Osteoblast (primary cell): ENCODE results near the gene YIF1B. TPM values are rescaled to one million over a fixed set of nuclear protein-coding genes. Genes with fewer than 3 reads are reported as not detected.
"Not testable (repeated sequence)": the region's sequence is repeated elsewhere in the genome, so short reads cannot be mapped to it uniquely, and the experiment has no call there.

Experiments
- DNase-seq: peaks from one replicate; pipeline ENCODE4 v3.0.0; 2011; ENCODE audit warnings: low spot score, mixed read lengths; ENCODE audit not compliant: insufficient read length; ENCODE audit errors: missing footprints
- H2AFZ ChIP-seq: 2 replicates; pipeline ENCODE4 v1.6.0; 2011; ENCODE audit warnings: mild to moderate bottlenecking, low read length
- H3K27ac ChIP-seq: 2 replicates; pipeline ENCODE4 v1.5.1; 2011; ENCODE audit warnings: mild to moderate bottlenecking, low read depth, low read length, moderate library complexity
- H3K27me3 ChIP-seq: 2 replicates; pipeline ENCODE4 v1.6.0; 2012; ENCODE audit warnings: mild to moderate bottlenecking, control low read depth, inconsistent platforms, low read length, moderate library complexity; ENCODE audit not compliant: insufficient read depth
- H3K36me3 ChIP-seq: 2 replicates; pipeline ENCODE4 v1.5.1; 2011; ENCODE audit warnings: mild to moderate bottlenecking, low read length, control low read depth, moderate library complexity; ENCODE audit not compliant: insufficient read depth
- H3K4me1 ChIP-seq: 2 replicates; pipeline ENCODE4 v1.5.1; 2011; ENCODE audit warnings: mild to moderate bottlenecking, low read length, control low read depth, moderate library complexity; ENCODE audit not compliant: insufficient read depth
- H3K4me2 ChIP-seq: 2 replicates; pipeline ENCODE4 v1.6.0; 2011; ENCODE audit warnings: mild to moderate bottlenecking, low read length; ENCODE audit not compliant: insufficient read depth
- H3K4me3 ChIP-seq: fragments of 200-600 bp; sonication (generic); 3 replicates; pipeline ENCODE4 v1.5.1; 2012; ENCODE audit warnings: mild to moderate bottlenecking, low read length, inconsistent platforms; ENCODE audit not compliant: insufficient read depth
- H3K79me2 ChIP-seq: 2 replicates; pipeline ENCODE4 v1.6.0; 2012; ENCODE audit warnings: mild to moderate bottlenecking, low read length, control low read depth, inconsistent platforms; ENCODE audit not compliant: insufficient read depth
- H3K9me3 ChIP-seq: 2 replicates; pipeline ENCODE4 v1.5.1; 2011; ENCODE audit warnings: low read depth, low read length, control low read depth
- H4K20me1 ChIP-seq: 2 replicates; pipeline ENCODE4 v1.6.0; 2012; ENCODE audit warnings: mild to moderate bottlenecking, low read length, control low read depth; ENCODE audit not compliant: insufficient read depth
- CTCF ChIP-seq: IDR thresholded peaks from 2 replicates; pipeline ENCODE4 v1.5.1; 2011; ENCODE audit warnings: mild to moderate bottlenecking, low read depth, low read length, moderate library complexity; ENCODE audit errors: extremely low read depth
- total RNA-seq: library from RNA; depleted of rRNA; stranded (reverse); fragments of >200 nt; gene quantifications from 2 replicates; pipeline ENCODE4 v1.2.3, GENCODE V29; 2012

The YIF1B gene
- total RNA-seq, 1 donor = 55.0 TPM

GRCh38 chr19:38264486-38265212 is 51.1 kb downstream of the YIF1B start, which contains the start of gene SPINT2:
SPINT2 (plus strand) TSS chr19:38264573; CDS start chr19:38264893, 320 bp downstream.
- peak; percentile 73 for DNase-seq
- Histone ChIP-seq H3K9me3 (no peaks in the 10 kb centered on the region), H3K27ac (no peak within 1 kb of the TSS), H3K27me3 (no peaks in the 10 kb centered on the region), H3K4me3 (peak within 1 kb of the TSS; percentile 71), H3K4me2 (peak within 1 kb of the TSS; percentile 83), H4K20me1 (no peaks in the 10 kb centered on the region), H3K4me1 (peaks cover 20% of the 10 kb centered on the region), H3K79me2 (no peaks in the 10 kb centered on the region), H2AFZ (peak within 1 kb of the TSS; percentile 82), H3K36me3 (no peaks in the 10 kb centered on the region)
- no peak for TF ChIP-seq CTCF

GRCh38 chr19:38263689-38264485 is 51.9 kb downstream of the YIF1B start:
- peaks cover 20% of the 10 kb centered on the region for H3K4me1 ChIP-seq
- peak; percentile 66 for DNase-seq
- H3K79me2 ChIP-seq = no peaks in the 10 kb centered on the region
- no peaks in the 10 kb centered on the region for H3K27me3 ChIP-seq
- no peaks in the 10 kb centered on the region for H3K9me3 ChIP-seq
- H4K20me1 ChIP-seq = no peaks in the 10 kb centered on the region
- no peaks in the 10 kb centered on the region for H3K36me3 ChIP-seq
- H2AFZ ChIP-seq = peak overlapping the region; percentile 77
- H3K27ac ChIP-seq = no peak overlapping the region
- peak overlapping the region; percentile 83 for H3K4me2 ChIP-seq
- TF ChIP-seq CTCF = no peak
- peak overlapping the region; percentile 71 for H3K4me3 ChIP-seq

GRCh38 chr19:38262585-38263268 is 53.0 kb downstream of the YIF1B start:
- no peak for DNase-seq
- no peaks in the 10 kb centered on the region for H3K9me3 ChIP-seq
- no peaks in the 10 kb centered on the region for H3K79me2 ChIP-seq
- no peaks in the 10 kb centered on the region for H3K36me3 ChIP-seq
- no peak overlapping the region for H3K4me3 ChIP-seq
- no peaks in the 10 kb centered on the region for H3K27me3 ChIP-seq
- H3K4me2 ChIP-seq = no peak overlapping the region
- H4K20me1 ChIP-seq = no peaks in the 10 kb centered on the region
- no peak for TF ChIP-seq CTCF
- H3K27ac ChIP-seq = no peak overlapping the region
- H3K4me1 ChIP-seq = peaks cover 20% of the 10 kb centered on the region
- no peak overlapping the region for H2AFZ ChIP-seq

GRCh38 chr19:38261942-38262341 is 53.8 kb downstream of the YIF1B start:
- not testable (repeated sequence) for H3K9me3 ChIP-seq, DNase-seq, H3K4me2 ChIP-seq, H3K79me2 ChIP-seq, H2AFZ ChIP-seq, H3K36me3 ChIP-seq, H3K27me3 ChIP-seq, H3K4me3 ChIP-seq, H3K27ac ChIP-seq, H4K20me1 ChIP-seq
- peaks cover 14% of the 10 kb centered on the region for H3K4me1 ChIP-seq
